Left cardiac atrium (tissue), 4 donors: ENCODE results near the gene CACNA1S. TPM values are rescaled to one million over a fixed set of nuclear protein-coding genes. Genes with fewer than 3 reads are reported as not detected.

Experiments
- ATAC-seq, 2 donors: fragments of 200-7000 bp; cut with Tn5 transposase; one replicate each; pipeline ENCODE4 v1.9.1; 2020; ENCODE audit warnings: mild to moderate bottlenecking in 2 of 2, moderate library complexity in 2 of 2
- DNase-seq: peaks from one replicate; pipeline ENCODE4 v3.0.0-alpha.2; 2020
- intact Hi-C, 2 donors: fragments of 100-400 bp; cut with DNase I; formaldehyde crosslinking; loops; one replicate each; pipeline versions ENCODE4 v1.14.1 to v1.15.1; 2022 to 2023
- total RNA-seq, 2 donors: library from RNA; stranded (reverse); fragmentation: NEBNext Ultra II Directional; extraction: Animal tissue kit (Norgen Biotek cat#: 25700); gene quantifications; one replicate each; pipeline ENCODE4 v1.2.1, GENCODE V29; 2021
- donor health status: DM: no; HTN: yes; CAD: no.
- donor health status: DM: no; HTN: yes; CAD: no; lungs with severe emphysema.
- donor health status: DM: yes; HTN: yes; CAD: no.
- donor health status: Dilated cardiomyopathy.

CACNA1S gene
- total RNA-seq, 2 donors from 2014 or later: not detected

DNA sequence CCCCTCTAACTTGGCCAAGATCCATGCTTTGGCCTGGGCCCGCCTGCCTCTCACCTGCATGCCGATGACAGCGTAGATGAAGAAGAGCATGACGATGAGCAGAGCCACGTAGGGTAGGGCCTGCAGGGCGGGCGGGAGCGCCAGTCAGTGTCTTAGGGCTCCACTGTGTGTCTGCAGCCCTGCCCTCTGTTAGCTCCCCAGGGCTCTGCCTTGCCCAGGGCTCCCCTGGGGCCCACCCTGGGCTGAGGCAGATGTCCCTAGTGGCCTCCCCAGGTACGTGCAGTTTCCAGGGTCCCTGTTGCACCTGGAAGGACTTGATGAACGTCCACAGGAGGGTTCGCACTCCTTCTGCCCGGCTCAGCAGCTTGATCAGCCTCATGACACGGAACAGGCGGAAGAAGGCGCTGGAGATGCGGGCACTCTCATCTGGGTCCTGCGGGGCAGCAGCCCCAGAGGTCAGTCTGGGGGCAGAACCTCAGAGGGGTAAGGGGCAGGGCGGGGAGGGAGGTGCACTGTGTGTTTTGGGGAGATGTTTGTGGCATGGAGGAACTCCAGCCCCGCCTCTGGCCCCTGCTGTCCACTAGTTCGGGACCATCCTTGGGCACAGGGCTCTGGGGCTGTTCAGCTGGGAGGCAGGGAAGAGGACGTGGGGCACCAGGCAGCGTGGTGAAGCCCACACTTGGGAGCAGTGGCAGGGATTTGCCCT lies 58.9 kb downstream of the CACNA1S start:
- intact Hi-C loops: no loop called here
- DNase-seq: no peak
- no peak for ATAC-seq

- DNase-seq: no peak
- no peak for ATAC-seq
- intact Hi-C loops: no loop called here
Measured at GRCh38 chr1:201051399-201051798, 60.8 kb downstream of the CACNA1S start.

- ATAC-seq: no peak
- intact Hi-C loops: no loop called here
- no peak for DNase-seq
Measured at GRCh38 chr1:201050515-201051277, 61.5 kb downstream of the CACNA1S start.

DNA sequence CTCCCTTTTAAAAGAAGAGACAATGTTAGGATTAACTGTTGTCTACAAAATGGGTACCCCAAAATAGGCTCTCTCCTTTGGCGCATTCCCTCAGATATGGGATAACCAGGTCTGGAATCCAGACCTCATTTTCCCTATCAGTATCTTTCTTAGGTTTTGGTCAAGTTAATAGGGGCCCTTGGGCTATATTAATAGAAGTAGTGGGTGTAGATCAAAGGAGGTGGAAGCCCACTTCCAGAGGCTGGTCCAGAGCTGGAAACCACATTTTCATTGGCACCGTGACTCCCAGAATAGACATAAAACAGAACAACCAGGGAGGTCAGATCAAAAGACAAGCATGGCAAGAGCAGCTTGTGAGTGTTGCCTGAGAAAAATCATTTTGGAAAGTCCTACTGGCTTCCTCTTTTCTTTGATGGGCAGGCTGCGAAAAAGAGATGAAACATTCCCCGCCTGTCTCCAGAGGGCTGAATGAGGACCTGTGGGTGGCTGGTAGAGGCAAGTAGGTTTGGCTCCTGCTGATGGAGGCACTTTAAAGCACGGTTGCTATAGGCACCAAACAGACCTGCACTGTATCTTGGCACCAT lies 62.9 kb downstream of the CACNA1S start:
- intact Hi-C loops: no loop called here
- ATAC-seq: no peak
- DNase-seq: no peak

DNA sequence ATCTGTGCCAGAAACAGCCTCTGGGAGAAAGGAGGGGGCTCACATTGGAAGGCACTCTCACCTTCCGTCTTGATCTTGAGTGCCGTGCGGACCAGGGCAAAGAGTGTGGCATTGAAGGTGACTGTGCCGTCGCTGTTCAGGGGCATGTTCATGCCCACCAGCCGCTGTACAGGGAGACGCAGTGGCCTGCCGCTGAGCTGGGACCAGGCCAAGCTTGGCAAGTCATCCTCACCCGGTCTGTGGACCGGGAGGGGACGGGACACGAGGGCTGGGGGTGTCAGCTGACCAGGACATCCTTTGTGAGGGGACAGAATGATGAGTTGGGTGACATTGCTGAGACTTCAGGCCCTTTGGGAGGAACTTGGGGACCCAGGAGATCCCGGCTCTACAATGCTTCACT lies 63.7 kb downstream of the CACNA1S start:
- DNase-seq (no peak), ATAC-seq (no peak)
- intact Hi-C loops: no loop called here

- intact Hi-C loops: loop anchor here in 1 of 2 donors (5.0 kb wide), 1 partner anchor 482 kb away; no protein-coding TSS in a partner anchor
- no peak for DNase-seq
- no peak for ATAC-seq
Measured at GRCh38 chr1:201044119-201044518, 68.1 kb downstream of the CACNA1S start.

DNA sequence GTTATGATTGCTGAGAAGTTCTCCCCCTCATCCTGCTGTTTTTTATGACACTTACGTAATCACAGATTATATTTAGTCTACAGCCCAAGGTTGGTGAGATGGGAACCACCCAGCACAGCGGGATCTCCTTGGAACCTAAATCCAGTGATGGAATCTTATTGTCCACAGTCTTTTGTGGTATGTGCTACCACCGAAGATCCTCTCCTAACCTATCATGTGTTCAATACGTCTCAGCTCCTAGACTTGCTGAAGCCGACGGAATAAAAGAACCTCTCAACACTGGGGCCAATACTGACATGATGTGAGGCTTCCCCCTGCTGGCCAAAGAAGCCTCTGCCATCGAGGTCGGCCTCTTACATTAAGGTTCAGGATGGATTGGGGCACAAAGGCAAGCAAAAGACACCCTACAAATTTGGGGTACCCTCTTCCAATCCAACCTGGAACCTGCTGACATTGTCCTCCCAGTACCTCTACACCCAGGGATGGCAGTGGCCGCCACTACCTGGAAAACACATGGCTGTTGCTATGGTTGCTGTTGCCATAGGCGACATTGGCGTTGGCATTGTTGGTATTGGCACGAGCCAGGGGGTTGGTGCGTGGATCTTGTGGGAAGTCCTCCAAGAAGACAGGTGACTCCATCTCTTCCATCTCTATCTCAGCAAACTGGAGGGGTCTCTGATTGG lies 69.3 kb downstream of the CACNA1S start:
- ATAC-seq (peak; percentile 85 to 86), DNase-seq (peak; percentile 67)
- intact Hi-C loops: loop anchor here (2.0 to 5.0 kb wide), 2 partner anchors 72 to 481 kb away; no protein-coding TSS in a partner anchor

DNA sequence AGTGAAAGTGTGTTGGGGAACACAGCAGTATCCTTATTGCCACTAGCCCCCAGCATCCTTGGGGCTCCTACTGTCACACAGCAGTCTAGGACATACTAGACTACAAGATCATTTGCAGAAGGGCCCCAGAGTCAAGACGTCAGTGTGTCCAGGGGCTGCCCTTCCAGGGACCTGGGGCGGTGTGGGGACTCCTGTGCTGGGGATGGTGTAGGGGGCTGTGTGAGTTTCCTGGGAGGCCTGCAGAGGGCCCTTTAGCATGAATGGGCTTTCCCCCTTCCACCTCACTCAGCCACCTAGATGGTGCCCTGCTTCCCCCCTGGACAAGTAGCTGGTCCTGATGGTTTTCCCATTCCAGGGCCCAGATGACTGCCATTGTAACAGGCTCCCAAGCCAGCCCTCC lies 71.2 kb downstream of the CACNA1S start:
- intact Hi-C loops: loop anchor here in 1 of 2 donors (5.0 kb wide), 1 partner anchor 479 kb away; no protein-coding TSS in a partner anchor
- no peak for ATAC-seq
- no peak for DNase-seq

DNA sequence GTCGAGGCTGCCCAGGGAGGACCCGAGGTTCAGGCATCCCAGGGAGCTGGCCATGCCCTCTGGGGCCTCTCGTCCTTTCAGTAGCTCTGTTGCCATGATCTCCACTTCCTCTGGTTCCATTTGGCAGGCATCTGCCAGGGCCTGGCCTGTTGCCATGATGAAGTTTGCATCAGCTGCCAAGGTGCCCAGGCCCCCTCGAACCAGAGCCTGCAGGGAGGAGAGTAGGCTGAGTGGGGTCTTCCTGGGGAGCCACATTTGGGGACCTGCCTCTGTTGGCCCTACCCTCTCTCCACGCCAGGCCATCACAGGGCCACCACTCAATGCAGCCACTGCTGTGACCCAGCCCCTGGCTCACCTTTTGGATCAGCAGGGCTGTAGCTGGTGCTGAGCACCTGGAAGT lies 72.3 kb downstream of the CACNA1S start:
- DNase-seq (no peak), ATAC-seq (no peak)
- intact Hi-C loops: loop anchor here in 1 of 2 donors (5.0 kb wide), 1 partner anchor 478 kb away; no protein-coding TSS in a partner anchor

DNA sequence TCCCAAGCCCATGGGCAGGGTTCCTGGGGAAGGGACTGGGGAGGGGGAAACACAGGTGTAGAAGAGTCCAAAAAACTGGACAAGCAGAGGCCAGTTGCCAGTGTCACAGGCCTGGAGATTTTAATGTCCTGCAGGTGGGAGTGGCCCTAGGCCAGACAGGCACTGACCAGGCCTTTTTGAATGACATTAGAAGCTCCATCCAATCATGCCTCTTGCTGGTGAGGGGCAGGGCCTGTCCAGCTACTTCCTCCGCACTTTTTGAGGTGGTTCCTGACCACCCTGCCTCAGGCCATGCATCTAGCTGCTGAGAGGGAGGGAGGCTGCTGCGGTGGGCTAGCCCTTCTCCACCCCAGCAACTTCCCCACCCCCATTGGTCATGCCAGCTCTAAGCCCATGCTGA lies 72.8 kb downstream of the CACNA1S start:
- DNase-seq (no peak), ATAC-seq (no peak)
- intact Hi-C loops: no loop called here

GRCh38 chr1:201038186-201038876 lies 73.9 kb downstream of the CACNA1S start:
- ATAC-seq (no peak), DNase-seq (no peak)
- intact Hi-C loops: no loop called here

DNA sequence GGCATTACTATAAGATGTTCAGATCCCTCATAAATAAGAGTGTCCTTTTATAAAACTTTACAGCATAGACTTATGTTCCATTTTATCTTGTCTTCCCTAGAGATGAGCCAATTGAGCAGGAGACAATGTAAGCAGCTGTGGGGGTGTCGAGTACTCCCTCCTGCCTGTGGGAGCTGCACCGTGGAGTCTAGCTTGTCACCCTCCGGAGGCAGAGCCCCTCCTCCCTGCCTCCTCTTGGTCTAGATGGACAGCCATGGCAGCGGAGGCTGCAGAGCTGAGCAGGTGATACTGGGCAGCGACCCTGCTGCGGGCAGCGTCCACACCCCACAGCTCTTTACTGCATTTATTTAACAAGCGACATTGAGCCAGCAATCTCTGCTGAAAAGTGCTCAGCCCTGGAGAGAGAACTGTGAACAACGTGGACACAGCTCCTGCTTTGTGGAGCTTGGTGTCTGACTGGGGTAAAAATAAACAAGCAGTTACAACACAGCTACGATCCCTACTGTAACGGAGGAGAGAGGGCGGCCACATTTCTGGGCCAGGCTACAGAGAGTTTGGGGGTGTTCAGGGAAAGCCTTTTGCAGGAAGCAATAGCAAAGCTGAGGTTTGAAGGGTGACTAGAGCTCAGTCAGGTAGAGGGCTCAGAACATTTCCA lies 75.9 kb downstream of the CACNA1S start:
- DNase-seq: no peak

DNA sequence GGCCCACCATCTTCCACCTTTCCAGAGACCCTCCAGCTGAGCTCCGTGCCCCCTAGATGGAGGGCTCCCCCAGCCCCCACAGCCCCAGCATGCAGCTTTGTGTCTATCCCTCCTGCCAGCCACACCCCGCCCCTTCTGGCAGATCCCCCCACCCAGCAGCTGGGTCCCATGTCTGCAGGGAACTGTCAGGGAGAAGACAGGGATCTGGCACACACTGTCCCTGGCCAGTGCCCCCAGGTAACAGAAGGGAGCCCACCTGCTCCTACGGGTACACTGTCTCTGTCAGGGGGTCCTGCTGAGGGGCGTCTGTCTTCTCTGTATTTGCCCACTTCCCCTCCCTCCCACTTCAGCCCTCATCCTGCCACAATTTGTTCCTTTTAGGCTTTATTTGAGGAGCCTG lies 77.6 kb downstream of the CACNA1S start:
- intact Hi-C loops: no loop called here
- DNase-seq (no peak), ATAC-seq (no peak)

More for the DNA sequence above, 75.9 kb downstream of the CACNA1S start:
- ATAC-seq: no peak
- intact Hi-C loops: no loop called here

DNA sequence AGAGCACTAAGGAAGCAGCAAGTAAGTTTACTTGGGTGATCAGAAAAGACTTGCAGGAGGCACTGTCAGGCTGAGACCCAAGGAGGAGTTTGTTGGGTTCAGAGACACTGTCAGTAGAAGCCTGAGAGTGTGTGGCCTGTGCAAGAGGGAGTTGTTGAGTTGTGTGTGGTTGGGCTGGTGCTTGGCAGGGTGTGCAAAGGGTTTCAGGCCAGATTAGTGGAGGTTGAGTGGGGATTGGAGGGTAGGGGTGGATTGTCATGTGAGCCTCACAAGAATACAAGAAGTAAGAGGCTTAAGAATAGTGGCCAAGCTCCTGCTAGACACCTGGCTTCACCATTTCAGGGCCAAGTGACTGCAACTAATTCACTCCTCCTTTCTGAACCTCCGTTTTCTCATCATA lies 79.8 kb downstream of the CACNA1S start:
- no peak for DNase-seq
- no peak for ATAC-seq
- intact Hi-C loops: no loop called here

DNA sequence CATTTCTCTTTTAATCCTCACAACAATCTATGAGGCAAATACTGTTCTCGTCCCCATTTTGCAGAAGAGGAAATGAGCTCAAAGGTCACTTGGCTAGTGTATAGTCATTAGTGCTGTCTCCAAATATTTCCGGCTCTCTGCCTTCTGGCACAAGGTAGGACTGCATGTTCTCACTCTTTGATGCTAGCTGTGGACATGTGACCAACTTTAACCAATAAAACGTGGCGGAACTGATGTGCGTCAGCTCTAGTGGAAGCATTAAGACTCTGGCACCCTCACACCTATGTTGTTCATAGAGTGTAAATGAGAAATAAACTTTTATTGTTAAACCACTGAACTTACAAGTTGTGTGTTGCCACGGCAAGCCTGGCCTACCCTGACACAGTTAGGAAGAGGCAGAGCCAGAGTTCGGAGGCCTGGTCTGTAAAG lies 83.8 kb downstream of the CACNA1S start:
- ATAC-seq: peak; percentile 24 to 49
- intact Hi-C loops: no loop called here
- no peak for DNase-seq

- DNase-seq: no peak
- intact Hi-C loops: no loop called here
- no peak for ATAC-seq
Measured at GRCh38 chr1:201026836-201027235, 85.4 kb downstream of the CACNA1S start.

GRCh38 chr1:201026234-201026633 lies 86.0 kb downstream of the CACNA1S start:
- intact Hi-C loops: no loop called here
- DNase-seq (no peak), ATAC-seq (no peak)

DNA sequence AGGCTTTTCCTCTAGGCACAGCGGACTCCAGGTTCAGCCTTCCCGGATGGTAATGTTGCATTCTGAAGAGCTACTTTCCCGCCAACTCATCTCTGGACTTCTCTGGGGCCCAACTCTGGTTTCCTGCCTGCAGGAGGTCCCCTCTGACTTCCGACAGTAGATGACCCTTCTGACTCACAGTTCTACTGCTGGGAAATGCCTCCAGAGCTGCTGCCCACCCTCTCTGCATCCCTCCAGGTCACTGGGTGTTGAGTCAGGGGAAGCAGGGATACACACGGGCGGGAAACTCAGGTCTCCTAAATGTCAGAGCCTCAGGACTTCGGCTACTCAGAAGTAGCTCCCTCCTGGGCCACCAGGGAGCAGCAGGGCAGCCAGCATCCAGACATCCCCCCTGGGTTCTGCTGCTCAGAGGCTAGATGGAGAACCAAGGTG lies 86.6 kb downstream of the CACNA1S start:
- ATAC-seq: no peak
- intact Hi-C loops: no loop called here
- DNase-seq: no peak
